ENCODE results near the gene CDH11. TPM values are rescaled to one million over a fixed set of nuclear protein-coding genes. Genes with fewer than 3 reads are reported as not detected.

CDH11 gene
- total RNA-seq, 1 donor from 2014 or later = 80.9 TPM

- Histone ChIP-seq H3K4me1 (ENCODE audit: control insufficient read depth in 3 of 3, insufficient read depth in 3 of 3, low read length in 3 of 3) (peaks cover 0 to 4% (median 0%) of the 10 kb centered on the region in 3 donors), H3K27me3 (ENCODE audit: control insufficient read depth in 3 of 3, insufficient read depth in 3 of 3, low read length in 3 of 3) (no peaks in the 10 kb centered on the region), H3K36me3 (ENCODE audit: control insufficient read depth in 3 of 3, insufficient read depth in 3 of 3, low read length in 3 of 3) (no peaks in the 10 kb centered on the region), H3K27ac (ENCODE audit: low read depth, low read length) (no peak overlapping the region), H3K4me3 (ENCODE audit: low read length in 3 of 3) (no peak overlapping the region), H3K9me3 (ENCODE audit: control insufficient read depth in 3 of 3, low read length in 3 of 3) (no peaks in the 10 kb centered on the region), H3K9ac (ENCODE audit: low read depth in 1 of 3, low read length in 3 of 3) (no peak overlapping the region)
Measured at GRCh38 chr16:65016754-65017153, 105.1 kb downstream of the CDH11 start.

GRCh38 chr16:65015599-65015998, 106.3 kb downstream of the CDH11 start:
- no peaks in the 10 kb centered on the region for H3K36me3 ChIP-seq (ENCODE audit: control insufficient read depth in 3 of 3, insufficient read depth in 3 of 3, low read length in 3 of 3)
- no peak overlapping the region for H3K9ac ChIP-seq (ENCODE audit: low read depth in 1 of 3, low read length in 3 of 3)
- H3K27me3 ChIP-seq (ENCODE audit: control insufficient read depth in 3 of 3, insufficient read depth in 3 of 3, low read length in 3 of 3) = no peaks in the 10 kb centered on the region
- H3K4me1 ChIP-seq (ENCODE audit: control insufficient read depth in 3 of 3, insufficient read depth in 3 of 3, low read length in 3 of 3) = peaks cover 0 to 4% (median 0%) of the 10 kb centered on the region in 3 donors
- H3K4me3 ChIP-seq (ENCODE audit: low read length in 3 of 3) = no peak overlapping the region
- H3K9me3 ChIP-seq (ENCODE audit: control insufficient read depth in 3 of 3, low read length in 3 of 3) = no peaks in the 10 kb centered on the region
- no peak overlapping the region for H3K27ac ChIP-seq (ENCODE audit: low read depth, low read length)

GRCh38 chr16:65012357-65012756, 109.5 kb downstream of the CDH11 start:
- Histone ChIP-seq H3K36me3 (ENCODE audit: control insufficient read depth in 3 of 3, insufficient read depth in 3 of 3, low read length in 3 of 3) (no peaks in the 10 kb centered on the region), H3K9me3 (ENCODE audit: control insufficient read depth in 3 of 3, low read length in 3 of 3) (no peaks in the 10 kb centered on the region), H3K27me3 (ENCODE audit: control insufficient read depth in 3 of 3, insufficient read depth in 3 of 3, low read length in 3 of 3) (no peaks in the 10 kb centered on the region), H3K9ac (ENCODE audit: low read depth in 1 of 3, low read length in 3 of 3) (no peak overlapping the region), H3K4me1 (ENCODE audit: control insufficient read depth in 3 of 3, insufficient read depth in 3 of 3, low read length in 3 of 3) (peaks cover 0 to 4% (median 0%) of the 10 kb centered on the region in 3 donors), H3K27ac (ENCODE audit: low read depth, low read length) (no peak overlapping the region), H3K4me3 (ENCODE audit: low read length in 3 of 3) (no peak overlapping the region)

- Histone ChIP-seq H3K9me3 (ENCODE audit: control insufficient read depth in 3 of 3, low read length in 3 of 3) (no peaks in the 10 kb centered on the region), H3K27ac (ENCODE audit: low read depth, low read length) (no peak overlapping the region), H3K9ac (ENCODE audit: low read depth in 1 of 3, low read length in 3 of 3) (no peak overlapping the region), H3K36me3 (ENCODE audit: control insufficient read depth in 3 of 3, insufficient read depth in 3 of 3, low read length in 3 of 3) (no peaks in the 10 kb centered on the region), H3K4me1 (ENCODE audit: control insufficient read depth in 3 of 3, insufficient read depth in 3 of 3, low read length in 3 of 3) (peaks cover 0 to 4% (median 0%) of the 10 kb centered on the region in 3 donors), H3K4me3 (ENCODE audit: low read length in 3 of 3) (no peak overlapping the region), H3K27me3 (ENCODE audit: control insufficient read depth in 3 of 3, insufficient read depth in 3 of 3, low read length in 3 of 3) (no peaks in the 10 kb centered on the region)
Measured at GRCh38 chr16:65010125-65010524, 111.7 kb downstream of the CDH11 start.

- no peaks in the 10 kb centered on the region for H3K27me3 ChIP-seq (ENCODE audit: control insufficient read depth in 3 of 3, insufficient read depth in 3 of 3, low read length in 3 of 3)
- H3K27ac ChIP-seq (ENCODE audit: low read depth, low read length) = no peak overlapping the region
- no peak overlapping the region for H3K9ac ChIP-seq (ENCODE audit: low read depth in 1 of 3, low read length in 3 of 3)
- H3K4me3 ChIP-seq (ENCODE audit: low read length in 3 of 3) = no peak overlapping the region
- H3K4me1 ChIP-seq (ENCODE audit: control insufficient read depth in 3 of 3, insufficient read depth in 3 of 3, low read length in 3 of 3) = no peaks in the 10 kb centered on the region
- H3K9me3 ChIP-seq (ENCODE audit: control insufficient read depth in 3 of 3, low read length in 3 of 3) = no peaks in the 10 kb centered on the region
- H3K36me3 ChIP-seq (ENCODE audit: control insufficient read depth in 3 of 3, insufficient read depth in 3 of 3, low read length in 3 of 3) = no peaks in the 10 kb centered on the region
Measured at GRCh38 chr16:65005696-65006095, 116.2 kb downstream of the CDH11 start.

- Histone ChIP-seq H3K36me3 (ENCODE audit: control insufficient read depth in 3 of 3, insufficient read depth in 3 of 3, low read length in 3 of 3) (no peaks in the 10 kb centered on the region), H3K9ac (ENCODE audit: low read depth in 1 of 3, low read length in 3 of 3) (no peak overlapping the region), H3K27me3 (ENCODE audit: control insufficient read depth in 3 of 3, insufficient read depth in 3 of 3, low read length in 3 of 3) (no peaks in the 10 kb centered on the region), H3K4me3 (ENCODE audit: low read length in 3 of 3) (no peak overlapping the region), H3K27ac (ENCODE audit: low read depth, low read length) (no peak overlapping the region), H3K4me1 (ENCODE audit: control insufficient read depth in 3 of 3, insufficient read depth in 3 of 3, low read length in 3 of 3) (no peaks in the 10 kb centered on the region), H3K9me3 (ENCODE audit: control insufficient read depth in 3 of 3, low read length in 3 of 3) (no peaks in the 10 kb centered on the region)
Measured at GRCh38 chr16:65004570-65004969, 117.3 kb downstream of the CDH11 start.

- Histone ChIP-seq H3K9ac (ENCODE audit: low read depth in 1 of 3, low read length in 3 of 3) (no peak overlapping the region), H3K9me3 (ENCODE audit: control insufficient read depth in 3 of 3, low read length in 3 of 3) (no peaks in the 10 kb centered on the region), H3K27ac (ENCODE audit: low read depth, low read length) (no peak overlapping the region), H3K4me3 (ENCODE audit: low read length in 3 of 3) (no peak overlapping the region), H3K36me3 (ENCODE audit: control insufficient read depth in 3 of 3, insufficient read depth in 3 of 3, low read length in 3 of 3) (no peaks in the 10 kb centered on the region), H3K27me3 (ENCODE audit: control insufficient read depth in 3 of 3, insufficient read depth in 3 of 3, low read length in 3 of 3) (no peaks in the 10 kb centered on the region), H3K4me1 (ENCODE audit: control insufficient read depth in 3 of 3, insufficient read depth in 3 of 3, low read length in 3 of 3) (no peaks in the 10 kb centered on the region)
Measured at GRCh38 chr16:65003621-65004020, 118.2 kb downstream of the CDH11 start.

- H3K36me3 ChIP-seq (ENCODE audit: control insufficient read depth in 3 of 3, insufficient read depth in 3 of 3, low read length in 3 of 3) = no peaks in the 10 kb centered on the region
- H3K27ac ChIP-seq (ENCODE audit: low read depth, low read length) = no peak overlapping the region
Measured at GRCh38 chr16:65002265-65002664, 119.6 kb downstream of the CDH11 start.

GRCh38 chr16:65000654-65001053, 121.2 kb downstream of the CDH11 start:
- H3K27ac ChIP-seq (ENCODE audit: low read depth, low read length) = no peak overlapping the region

More at GRCh38 chr16:65002265-65002664, 119.6 kb downstream of the CDH11 start:
- Histone ChIP-seq H3K9me3 (ENCODE audit: control insufficient read depth in 3 of 3, low read length in 3 of 3) (no peaks in the 10 kb centered on the region), H3K4me3 (ENCODE audit: low read length in 3 of 3) (no peak overlapping the region), H3K27me3 (ENCODE audit: control insufficient read depth in 3 of 3, insufficient read depth in 3 of 3, low read length in 3 of 3) (no peaks in the 10 kb centered on the region), H3K9ac (ENCODE audit: low read depth in 1 of 3, low read length in 3 of 3) (no peak overlapping the region), H3K4me1 (ENCODE audit: control insufficient read depth in 3 of 3, insufficient read depth in 3 of 3, low read length in 3 of 3) (no peaks in the 10 kb centered on the region)

GRCh38 chr16:64997751-64998150, 124.1 kb downstream of the CDH11 start:
- no peaks in the 10 kb centered on the region for H3K9me3 ChIP-seq (ENCODE audit: control insufficient read depth in 3 of 3, low read length in 3 of 3)
- no peak overlapping the region for H3K4me3 ChIP-seq (ENCODE audit: low read length in 3 of 3)
- H3K4me1 ChIP-seq (ENCODE audit: control insufficient read depth in 3 of 3, insufficient read depth in 3 of 3, low read length in 3 of 3) = no peaks in the 10 kb centered on the region
- no peaks in the 10 kb centered on the region for H3K27me3 ChIP-seq (ENCODE audit: control insufficient read depth in 3 of 3, insufficient read depth in 3 of 3, low read length in 3 of 3)
- H3K36me3 ChIP-seq (ENCODE audit: control insufficient read depth in 3 of 3, insufficient read depth in 3 of 3, low read length in 3 of 3) = peaks cover 0 to 2% (median 0%) of the 10 kb centered on the region in 3 donors
- H3K9ac ChIP-seq (ENCODE audit: low read depth in 1 of 3, low read length in 3 of 3) = no peak overlapping the region
- H3K27ac ChIP-seq (ENCODE audit: low read depth, low read length) = no peak overlapping the region

More at GRCh38 chr16:65000654-65001053, 121.2 kb downstream of the CDH11 start:
- Histone ChIP-seq H3K36me3 (ENCODE audit: control insufficient read depth in 3 of 3, insufficient read depth in 3 of 3, low read length in 3 of 3) (peaks cover 0 to 2% (median 0%) of the 10 kb centered on the region in 3 donors), H3K27me3 (ENCODE audit: control insufficient read depth in 3 of 3, insufficient read depth in 3 of 3, low read length in 3 of 3) (no peaks in the 10 kb centered on the region), H3K9ac (ENCODE audit: low read depth in 1 of 3, low read length in 3 of 3) (no peak overlapping the region), H3K4me1 (ENCODE audit: control insufficient read depth in 3 of 3, insufficient read depth in 3 of 3, low read length in 3 of 3) (no peaks in the 10 kb centered on the region), H3K9me3 (ENCODE audit: control insufficient read depth in 3 of 3, low read length in 3 of 3) (no peaks in the 10 kb centered on the region), H3K4me3 (ENCODE audit: low read length in 3 of 3) (no peak overlapping the region)

- no peaks in the 10 kb centered on the region for H3K27me3 ChIP-seq (ENCODE audit: control insufficient read depth in 3 of 3, insufficient read depth in 3 of 3, low read length in 3 of 3)
- no peak overlapping the region for H3K27ac ChIP-seq (ENCODE audit: low read depth, low read length)
- no peak overlapping the region for H3K9ac ChIP-seq (ENCODE audit: low read depth in 1 of 3, low read length in 3 of 3)
- H3K4me1 ChIP-seq (ENCODE audit: control insufficient read depth in 3 of 3, insufficient read depth in 3 of 3, low read length in 3 of 3) = no peaks in the 10 kb centered on the region
- H3K9me3 ChIP-seq (ENCODE audit: control insufficient read depth in 3 of 3, low read length in 3 of 3) = no peaks in the 10 kb centered on the region
- H3K36me3 ChIP-seq (ENCODE audit: control insufficient read depth in 3 of 3, insufficient read depth in 3 of 3, low read length in 3 of 3) = peaks cover 0 to 2% (median 0%) of the 10 kb centered on the region in 3 donors
- no peak overlapping the region for H3K4me3 ChIP-seq (ENCODE audit: low read length in 3 of 3)
Measured at GRCh38 chr16:64997121-64997520, 124.7 kb downstream of the CDH11 start.
